IMR-90 (cell line): ENCODE measurements around the gene C10orf105. TPM values are rescaled to one million over a fixed set of nuclear protein-coding genes. Genes with fewer than 3 reads are reported as not detected.

ENCODE experiments used
- ATAC-seq: fragments of 200-7000 bp; cut with Tn5 transposase; 2 replicates; pipeline ENCODE4 v1.9.1; 2020; ENCODE audit warnings: low read depth, mild to moderate bottlenecking, moderate library complexity
- BruUV-seq: library from RNA; stranded (reverse); fragments of 400-500 nt; replicated peaks from 2 replicates; lab custom pipeline; 2021; lab: Mats Ljungman, UMichigan
- CTCF ChIA-PET: fragments of 300-600 bp; formaldehyde crosslinking; extraction: SDS; loops from one replicate; lab custom pipeline; 2021; ENCODE audit warnings: antibody characterized with exemption; lab: Yijun Ruan, JAX
- POLR2A ChIA-PET: fragments of 300-600 bp; sonication (Branson Sonifier 250); formaldehyde crosslinking; loops from one replicate; lab custom pipeline; 2022; ENCODE audit warnings: antibody characterized with exemption; ENCODE audit not compliant: unreplicated experiment; lab: Charles Lee
- DNase-seq: peaks from one replicate; pipeline ENCODE4 v3.0.0; 2013
- H2AFZ ChIP-seq: replicated peaks from 2 replicates; pipeline ENCODE3; 2013; ENCODE audit warnings: low read length, mild to moderate bottlenecking; ENCODE audit not compliant: poor library complexity
- H2AK5ac ChIP-seq: 2 replicates; pipeline ENCODE4 v1.6.1; 2013; ENCODE audit warnings: low read depth, low read length, inconsistent platforms
- H2AK9ac ChIP-seq: replicated peaks from 2 replicates; pipeline ENCODE3; 2013; ENCODE audit warnings: mild to moderate bottlenecking, low read depth, low read length, moderate library complexity; ENCODE audit not compliant: poor library complexity
- H2BK120ac ChIP-seq: 2 replicates; pipeline ENCODE4 v1.6.1; 2013; ENCODE audit warnings: low read depth, low read length, inconsistent platforms
- H2BK15ac ChIP-seq: 3 replicates; pipeline ENCODE4 v1.6.1; 2013; ENCODE audit warnings: low read depth, low read length, inconsistent platforms
- H2BK20ac ChIP-seq: 2 replicates; pipeline ENCODE4 v1.6.1; 2013; ENCODE audit warnings: low read depth, mild to moderate bottlenecking, inconsistent platforms, low read length, moderate library complexity
- H2BK5ac ChIP-seq: 2 replicates; pipeline ENCODE4 v1.6.1; 2013; ENCODE audit warnings: mild to moderate bottlenecking, low read depth, low read length, inconsistent platforms; ENCODE audit not compliant: poor library complexity, severe bottlenecking
- H3K14ac ChIP-seq: replicated peaks from 2 replicates; pipeline ENCODE4 v1.6.1; 2013; ENCODE audit warnings: low read depth, low read length, inconsistent platforms
- H3K18ac ChIP-seq: 2 replicates; pipeline ENCODE4 v1.6.1; 2013; ENCODE audit warnings: low read depth, low read length, control low read depth
- H3K23ac ChIP-seq: 2 replicates; pipeline ENCODE4 v1.6.1; 2013; ENCODE audit warnings: low read depth, low read length, inconsistent platforms
- H3K27ac ChIP-seq: 2 replicates; pipeline ENCODE4 v1.5.1; 2013; ENCODE audit warnings: mild to moderate bottlenecking, control low read depth, low read length; ENCODE audit not compliant: insufficient read depth
- H3K27me3 ChIP-seq: 2 replicates; pipeline ENCODE4 v1.6.1; 2013; ENCODE audit warnings: low read length; ENCODE audit not compliant: control insufficient read depth, insufficient read depth
- H3K36me3 ChIP-seq: 2 replicates; pipeline ENCODE4 v1.6.1; 2013; ENCODE audit warnings: low read length, mixed read lengths; ENCODE audit not compliant: control insufficient read depth, insufficient read depth
- H3K4ac ChIP-seq: 2 replicates; pipeline ENCODE4 v1.6.1; 2013; ENCODE audit warnings: low read depth, low read length, inconsistent platforms
- H3K4me1 ChIP-seq: 2 replicates; pipeline ENCODE4 v1.6.1; 2013; ENCODE audit warnings: low read length, mixed read lengths; ENCODE audit not compliant: control insufficient read depth, insufficient read depth
- H3K4me2 ChIP-seq: 2 replicates; pipeline ENCODE4 v1.6.1; 2013; ENCODE audit warnings: low read depth, mild to moderate bottlenecking, control low read depth, low read length, moderate library complexity
- H3K4me3 ChIP-seq: 2 replicates; pipeline ENCODE4 v1.5.1; 2013; ENCODE audit warnings: low read depth, mild to moderate bottlenecking, control low read depth, low read length, moderate library complexity; ENCODE audit not compliant: insufficient read depth
- H3K56ac ChIP-seq: 2 replicates; pipeline ENCODE4 v1.6.1; 2013; ENCODE audit warnings: low read length, inconsistent platforms; ENCODE audit not compliant: insufficient read depth; ENCODE audit errors: extremely low read depth
- H3K79me1 ChIP-seq, 2 experiments: 2 replicates each; pipeline ENCODE4 v1.6.1; 2013; ENCODE audit warnings: low read length in 2 of 2, inconsistent platforms in 1 of 2, low read depth in 1 of 2
- H3K9ac ChIP-seq: 2 replicates; pipeline ENCODE4 v1.6.1; 2013; ENCODE audit warnings: low read depth, low read length, control low read depth
- H3K9me1 ChIP-seq: 2 replicates; pipeline ENCODE4 v1.6.1; 2013; ENCODE audit warnings: low read length, inconsistent platforms; ENCODE audit not compliant: insufficient read depth
- H3K9me3 ChIP-seq: 2 replicates; pipeline ENCODE4 v1.6.1; 2013; ENCODE audit warnings: low read length; ENCODE audit not compliant: control insufficient read depth, insufficient read depth
- H4K20me1 ChIP-seq: 2 replicates; pipeline ENCODE4 v1.6.1; 2013; ENCODE audit warnings: low read length, inconsistent platforms; ENCODE audit not compliant: insufficient read depth
- H4K5ac ChIP-seq: 2 replicates; pipeline ENCODE4 v1.6.1; 2013; ENCODE audit warnings: mild to moderate bottlenecking, low read depth, low read length, control low read depth
- H4K8ac ChIP-seq, 2 experiments: 2 replicates each; pipeline ENCODE4 v1.6.1; 2013; ENCODE audit warnings: low read depth in 2 of 2, low read length in 2 of 2, control low read depth in 1 of 2, inconsistent platforms in 1 of 2
- H4K91ac ChIP-seq: 2 replicates; pipeline ENCODE4 v1.6.1; 2013; ENCODE audit warnings: low read depth, low read length, inconsistent platforms; ENCODE audit not compliant: insufficient read depth
- BHLHE40 ChIP-seq: fragments of 150-350 bp; IDR thresholded peaks from 2 replicates; pipeline ENCODE4 v1.6.1; 2016; ENCODE audit warnings: mild to moderate bottlenecking, low read depth, low read length
- CEBPB ChIP-seq: IDR thresholded peaks from 2 replicates; pipeline ENCODE4 v1.6.1; 2012; ENCODE audit warnings: low read depth, low read length, improper control_type of control experiment
- CHD1 ChIP-seq: IDR thresholded peaks from 2 replicates; pipeline ENCODE4 v1.6.1; 2012; ENCODE audit warnings: low read depth, low read length, improper control_type of control experiment
- CTCF ChIP-seq: conservative IDR thresholded peaks from 2 replicates; pipeline ENCODE4 v1.5.1; 2012; ENCODE audit warnings: mild to moderate bottlenecking, low read depth, low read length, improper control_type of control experiment
- FOS ChIP-seq: fragments of 150-350 bp; IDR thresholded peaks from 2 replicates; pipeline ENCODE4 v1.6.1; 2016; ENCODE audit warnings: low read depth, low read length
- MAFK ChIP-seq: IDR thresholded peaks from 2 replicates; pipeline ENCODE4 v1.6.1; 2012; ENCODE audit warnings: low read depth, low read length, improper control_type of control experiment
- MAZ ChIP-seq: IDR thresholded peaks from 2 replicates; pipeline ENCODE4 v1.6.1; 2012; ENCODE audit warnings: low read depth, mild to moderate bottlenecking, low read length, improper control_type of control experiment, moderate library complexity, borderline replicate concordance
- MXI1 ChIP-seq: IDR thresholded peaks from 2 replicates; pipeline ENCODE4 v1.6.1; 2012; ENCODE audit warnings: low read depth, mild to moderate bottlenecking, low read length, moderate library complexity, borderline replicate concordance
- NFE2L2 ChIP-seq: fragments of 150-350 bp; IDR thresholded peaks from 2 replicates; pipeline ENCODE4 v1.6.1; 2016; ENCODE audit warnings: low read depth, mild to moderate bottlenecking, low read length
- POLR2A ChIP-seq: IDR thresholded peaks from 2 replicates; pipeline ENCODE4 v1.6.1; 2012; ENCODE audit warnings: mild to moderate bottlenecking, low read depth, low read length
- RAD21 ChIP-seq: IDR thresholded peaks from 2 replicates; pipeline ENCODE4 v1.6.1; 2012; ENCODE audit warnings: low read length, improper control_type of control experiment
- RCOR1 ChIP-seq: IDR thresholded peaks from 2 replicates; pipeline ENCODE4 v1.6.1; 2012; ENCODE audit warnings: mild to moderate bottlenecking, low read length, improper control_type of control experiment; ENCODE audit not compliant: insufficient replicate concordance
- RFX5 ChIP-seq: IDR thresholded peaks from 2 replicates; pipeline ENCODE4 v1.8.0; 2012; ENCODE audit warnings: low read depth, mild to moderate bottlenecking, low read length, moderate library complexity
- SMC3 ChIP-seq: fragments of 150-350 bp; IDR thresholded peaks from 2 replicates; pipeline ENCODE4 v1.6.1; 2016; ENCODE audit warnings: low read depth, mild to moderate bottlenecking, antibody characterized with exemption, low read length, moderate library complexity
- USF2 ChIP-seq: fragments of 150-350 bp; IDR thresholded peaks from 2 replicates; pipeline ENCODE4 v1.6.1; 2017; ENCODE audit warnings: mild to moderate bottlenecking, antibody characterized with exemption, low read length, low read depth
- WGBS, 2 experiments: methylation state at CpG; one replicate each; pipeline versions ENCODE4 v1.1.5 to v1.1.7; 2013; ENCODE audit warnings: missing lambda C conversion rate in 2 of 2; ENCODE audit not compliant: insufficient read length in 1 of 2; ENCODE audit errors: extremely low coverage in 2 of 2; 5-methylcytosine and 5-hydroxymethylcytosine counted together
- dilution Hi-C: fragments of 300-500 bp; cut with HindIII; formaldehyde crosslinking; loops from one replicate; pipeline ENCODE4 v1.14.3; 2018; ENCODE audit warnings: low sequenced_read_pairs; ENCODE audit not compliant: unreplicated experiment
- in situ Hi-C: fragments of 300-500 bp; cut with MboI; formaldehyde crosslinking; loops from 3 replicates; pipeline ENCODE4 v1.14.3; 2019; ENCODE audit warnings: low sequenced_read_pairs, inconsistent platforms, mixed read lengths
- intact Hi-C: fragments of 100-400 bp; cut with micrococcal nuclease; formaldehyde crosslinking; loops from 2 replicates; pipeline ENCODE4 v1.10.0; 2022
- polyA plus RNA-seq, 3 experiments: library from polyadenylated mRNA; depleted of rRNA; stranded (reverse); fragments of >200 nt; gene quantifications; 2 replicates each; pipeline ENCODE4 v1.2.3, GENCODE V29; 2012; ENCODE audit warnings: low replicate concordance in 1 of 3
- total RNA-seq: library from RNA; depleted of rRNA; stranded (reverse); fragments of >200 nt; gene quantifications from 2 replicates; pipeline ENCODE4 v1.2.3, GENCODE V29; 2012
- TF ChIP-seq, protein P1 (sequence below): fragments of 150-350 bp; IDR thresholded peaks from 2 replicates; pipeline ENCODE4 v1.6.1; 2016; ENCODE audit warnings: low read depth, mild to moderate bottlenecking, low read length, moderate library complexity, borderline replicate concordance

C10orf105 gene
- total and polyA plus RNA-seq, 2 of the 4 experiments (the other 2 are of a cell fraction) = under 0.01 TPM; not detected in 1

GRCh38 chr10:71724539-71724938 lies 5.0 kb upstream of the C10orf105 start:
- ATAC-seq = no peak
- CTCF ChIA-PET = interaction anchor here (0.8 kb wide), 1 partner anchor 138 kb away, joined by 4 read pairs; no protein-coding TSS in a partner anchor
- no peak overlapping the region for H2BK5ac ChIP-seq

More at GRCh38 chr10:71724539-71724938, 5.0 kb upstream of the C10orf105 start:
- H4K8ac ChIP-seq = no peak overlapping the region
- H2AFZ ChIP-seq = no peak overlapping the region
- H2BK120ac ChIP-seq = no peak overlapping the region
- H2AK9ac ChIP-seq = no peak overlapping the region
- H4K5ac ChIP-seq = no peak overlapping the region
- H3K4ac ChIP-seq = no peak overlapping the region
- no peak overlapping the region for H3K27ac ChIP-seq
- intact Hi-C loops (no loop called here), dilution Hi-C loops (no loop called here), in situ Hi-C loops (no loop called here)
- no peaks in the 10 kb centered on the region for H4K20me1 ChIP-seq
- H3K56ac ChIP-seq = no peak overlapping the region
- no TSS peak for BruUV-seq
- no peak overlapping the region for H3K9ac ChIP-seq
- no peaks in the 10 kb centered on the region; the same call in 1 of the 2 replicates for H3K9me3 ChIP-seq
- H3K27me3 ChIP-seq = peaks cover 11% of the 10 kb centered on the region
- no peak overlapping the region for H2BK15ac ChIP-seq
- no peak overlapping the region for H3K4me3 ChIP-seq
- peaks cover 9% of the 10 kb centered on the region; the same call in 1 of the 2 replicates for H3K4me1 ChIP-seq
- H3K9me1 ChIP-seq = no peaks in the 10 kb centered on the region
- no peak overlapping the region for H3K18ac ChIP-seq
- H3K4me2 ChIP-seq = no peak overlapping the region
- H3K14ac ChIP-seq = no peak overlapping the region
- H3K36me3 ChIP-seq = no peaks in the 10 kb centered on the region
- no peak for TF ChIP-seq MAZ
- TF ChIP-seq CEBPB = no peak
- TF ChIP-seq POLR2A = no peak
- no peak for TF ChIP-seq RAD21
- no peak for TF ChIP-seq CHD1
- TF ChIP-seq SMC3 = no peak
- TF ChIP-seq, protein P1, sequence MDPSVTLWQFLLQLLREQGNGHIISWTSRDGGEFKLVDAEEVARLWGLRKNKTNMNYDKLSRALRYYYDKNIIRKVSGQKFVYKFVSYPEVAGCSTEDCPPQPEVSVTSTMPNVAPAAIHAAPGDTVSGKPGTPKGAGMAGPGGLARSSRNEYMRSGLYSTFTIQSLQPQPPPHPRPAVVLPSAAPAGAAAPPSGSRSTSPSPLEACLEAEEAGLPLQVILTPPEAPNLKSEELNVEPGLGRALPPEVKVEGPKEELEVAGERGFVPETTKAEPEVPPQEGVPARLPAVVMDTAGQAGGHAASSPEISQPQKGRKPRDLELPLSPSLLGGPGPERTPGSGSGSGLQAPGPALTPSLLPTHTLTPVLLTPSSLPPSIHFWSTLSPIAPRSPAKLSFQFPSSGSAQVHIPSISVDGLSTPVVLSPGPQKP = no peak
- no peak for TF ChIP-seq FOS
- TF ChIP-seq RCOR1 = no peak
- TF ChIP-seq NFE2L2 = no peak
- no peak for TF ChIP-seq MAFK
- no peak for TF ChIP-seq USF2
- no peak for TF ChIP-seq RFX5
- no peak for TF ChIP-seq MXI1
- TF ChIP-seq BHLHE40 = no peak
- TF ChIP-seq CTCF = no peak
- no peak overlapping the region for H4K91ac ChIP-seq
- no peaks in the 10 kb centered on the region for H3K79me1 ChIP-seq
- POLR2A ChIA-PET = no interaction called here
- no peak overlapping the region for H3K23ac ChIP-seq
- DNase-seq = no peak
- no peak overlapping the region for H2BK20ac ChIP-seq
- 93% methylated on average over 3 of the region's 6 CpGs; no CpG with 5 or more reads in 1 of the 2 experiments for WGBS, 2 experiments
- H2AK5ac ChIP-seq = no peak overlapping the region
